HAP-1 (cell line): ENCODE measurements around the gene RANBP3.
"Not testable (repeated sequence)": the region's sequence is repeated elsewhere in the genome, so short reads cannot be mapped to it uniquely, and the experiment has no call there.

Experiments used
- DNase-seq, 2 experiments: peaks; one replicate each; pipeline ENCODE4 v3.0.0-alpha.2; 2016 to 2020; ENCODE audit warnings: low spot score in 2 of 2
- H3K27me3 ChIP-seq: fragments of 250-450 bp; sonication (Bioruptor Pico); 2 replicates; pipeline ENCODE4 v1.5.1; 2020; ENCODE audit warnings: low read depth, mild to moderate bottlenecking, moderate library complexity
- H3K36me3 ChIP-seq: fragments of 250-450 bp; sonication (Bioruptor Pico); replicated peaks from 2 replicates; pipeline ENCODE4 v1.5.1; 2020; ENCODE audit warnings: mild to moderate bottlenecking
- H3K4me1 ChIP-seq: fragments of 250-450 bp; sonication (Bioruptor Pico); 2 replicates; pipeline ENCODE4 v1.5.1; 2020; ENCODE audit warnings: mild to moderate bottlenecking
- H3K4me3 ChIP-seq: fragments of 250-450 bp; sonication (Bioruptor Pico); 2 replicates; pipeline ENCODE4 v1.5.1; 2020; ENCODE audit warnings: mild to moderate bottlenecking, moderate library complexity
- H3K9me3 ChIP-seq: fragments of 250-450 bp; sonication (Bioruptor Pico); 2 replicates; pipeline ENCODE4 v1.5.1; 2020; ENCODE audit warnings: mild to moderate bottlenecking, moderate library complexity
- in situ Hi-C: fragments of 300-500 bp; cut with MboI; formaldehyde crosslinking; loops from 3 replicates; pipeline ENCODE4 v1.14.3; 2020; ENCODE audit warnings: low sequenced_read_pairs, inconsistent platforms, mixed read lengths

RANBP3 gene

DNA sequence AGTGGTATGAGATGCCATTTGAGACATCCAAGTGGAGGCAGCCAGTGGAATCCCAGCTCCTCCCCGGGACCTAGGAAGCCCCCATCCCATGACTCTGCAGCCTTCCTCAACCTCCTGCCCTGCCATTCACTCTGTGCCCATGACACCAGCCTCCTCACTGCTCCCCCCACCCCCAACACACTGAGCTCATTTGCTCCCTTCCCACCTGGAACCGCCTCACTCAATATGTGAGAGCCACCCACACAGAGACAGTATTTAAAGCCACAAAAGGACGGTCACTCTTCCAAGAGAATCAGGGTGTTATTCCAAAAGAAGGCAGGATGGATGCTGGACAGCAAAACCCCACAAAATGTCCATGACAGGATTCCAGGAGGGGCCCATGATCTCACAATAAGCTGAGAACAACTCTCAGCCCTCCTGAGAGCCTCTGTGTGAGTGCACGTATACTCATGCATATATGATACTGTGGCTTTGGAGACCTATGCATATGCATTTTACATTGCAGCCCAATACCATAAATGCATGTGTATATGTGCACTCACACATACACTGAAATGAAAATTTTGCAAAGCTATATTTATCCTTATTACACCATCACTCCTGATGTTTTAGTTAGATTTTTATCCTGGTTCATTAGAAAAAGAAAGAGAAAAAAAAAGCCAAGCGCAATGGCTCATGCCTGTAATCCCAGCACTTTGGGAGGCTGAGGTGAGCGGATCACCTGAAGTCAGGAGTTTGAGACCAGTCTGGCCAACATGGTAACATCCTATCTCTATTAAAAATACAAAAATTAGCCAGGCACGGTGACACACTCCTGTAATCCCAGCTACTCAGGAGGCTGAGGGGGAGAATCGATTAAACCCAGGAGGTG, 10.8 kb upstream of the RANBP3 start:
- H3K9me3 ChIP-seq, result no peaks in the 10 kb centered on the region
- in situ Hi-C loops, result no loop called here
- peak in 1 of 2 experiments; percentile 39 for DNase-seq
- H3K36me3 ChIP-seq, result no peaks in the 10 kb centered on the region
- H3K4me3 ChIP-seq, result no peak overlapping the region
- H3K4me1 ChIP-seq, result peaks cover 4% of the 10 kb centered on the region
- no peaks in the 10 kb centered on the region for H3K27me3 ChIP-seq

DNA sequence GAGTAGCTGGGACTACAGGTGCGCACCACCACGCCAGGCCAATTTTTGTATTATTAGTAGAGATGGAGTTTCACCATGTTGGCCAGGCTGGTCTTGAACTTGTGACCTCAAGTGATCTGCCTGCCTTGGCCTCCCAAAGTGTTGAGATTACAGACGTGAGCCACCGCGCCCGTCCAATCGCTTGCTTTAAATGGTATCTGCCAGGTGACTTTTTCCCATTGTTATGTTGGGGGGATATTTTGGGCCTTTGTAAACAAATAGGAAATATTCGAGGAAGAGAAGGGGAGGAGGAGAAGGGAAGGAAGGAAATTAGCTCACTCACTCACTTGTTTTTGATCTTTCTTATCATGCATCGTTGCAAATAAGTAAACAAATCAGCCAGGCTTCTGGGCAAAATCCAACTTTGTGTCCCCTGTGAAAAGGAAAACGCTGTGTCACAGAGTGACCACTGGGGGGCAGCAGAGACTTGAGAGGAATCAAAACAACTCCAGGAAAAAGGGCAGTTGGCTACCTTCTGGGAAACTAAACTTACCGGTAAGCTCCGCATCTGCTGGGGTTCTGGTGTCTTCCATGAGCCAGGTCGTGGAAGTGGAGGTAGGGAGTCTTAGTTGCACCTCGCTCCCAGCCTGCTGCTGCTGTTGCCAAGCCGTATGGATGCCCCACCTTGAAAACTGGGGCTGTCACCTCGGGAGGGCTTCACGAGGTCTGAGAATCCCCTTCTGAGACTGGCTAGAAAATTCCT, 9.3 kb upstream of the RANBP3 start:
- in situ Hi-C loops, result no loop called here
- H3K27me3 ChIP-seq, result no peaks in the 10 kb centered on the region
- peak; percentile 59 to 85 for DNase-seq
- no peaks in the 10 kb centered on the region for H3K9me3 ChIP-seq
- H3K4me1 ChIP-seq, result peaks cover 10% of the 10 kb centered on the region
- H3K36me3 ChIP-seq, result no peaks in the 10 kb centered on the region
- no peak overlapping the region for H3K4me3 ChIP-seq

DNA sequence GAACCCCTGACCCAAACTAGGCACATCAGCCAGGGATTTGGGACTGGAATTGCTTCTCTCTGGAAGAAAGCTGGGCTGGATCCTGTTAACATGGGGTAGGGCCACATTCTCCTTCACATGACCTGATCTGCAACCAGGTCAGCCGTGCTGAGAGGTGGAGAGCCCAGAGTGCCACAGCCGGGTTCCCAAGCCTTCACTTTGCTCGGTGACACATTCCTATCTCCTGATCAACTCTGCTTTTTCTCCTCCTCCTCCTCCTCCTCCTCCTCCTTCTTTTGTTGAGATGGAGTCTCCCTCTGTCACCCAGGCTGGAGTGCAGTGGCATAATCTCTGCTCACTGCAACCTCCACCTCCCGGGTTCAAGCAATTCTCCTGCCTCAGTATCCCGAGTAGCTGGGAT, 7.9 kb upstream of the RANBP3 start:
- H3K27me3 ChIP-seq, in situ Hi-C loops, DNase-seq, H3K9me3 ChIP-seq, H3K4me3 ChIP-seq, H3K36me3 ChIP-seq: not testable (repeated sequence)
- H3K4me1 ChIP-seq, result peaks cover 10% of the 10 kb centered on the region

DNA sequence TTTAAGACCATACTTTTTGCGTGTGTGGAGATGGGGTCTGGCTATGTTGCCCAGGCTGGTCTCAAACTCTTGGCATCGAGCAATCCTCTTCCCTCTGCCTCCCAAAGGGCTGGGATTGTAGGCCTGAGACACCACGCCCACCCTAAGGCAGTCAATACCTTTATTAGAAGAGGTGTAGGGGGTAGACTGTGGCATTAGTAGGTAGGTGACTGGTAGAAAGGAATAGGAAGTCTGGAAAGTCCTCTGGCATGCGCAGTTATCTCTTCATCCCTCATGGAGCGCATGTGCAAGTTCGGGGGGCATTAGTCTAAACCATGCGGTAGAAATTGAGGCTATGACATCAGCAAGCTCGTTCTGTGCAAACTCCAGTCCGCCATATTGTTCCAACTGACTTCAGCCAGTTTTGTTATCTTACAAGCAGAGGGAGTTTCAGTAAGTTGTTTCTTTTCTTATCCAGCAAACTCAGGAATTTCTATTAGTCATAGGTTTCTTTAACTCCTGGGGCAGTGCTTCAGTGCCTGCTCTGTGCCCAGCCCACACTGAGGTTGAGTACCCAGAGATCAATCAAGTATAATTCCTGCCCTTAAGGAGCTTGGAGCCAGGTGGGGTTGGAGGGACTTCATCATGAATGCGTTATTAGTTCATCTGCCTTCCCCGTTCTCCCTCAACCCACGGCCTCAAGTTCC, 7.3 kb upstream of the RANBP3 start:
- no peaks in the 10 kb centered on the region for H3K27me3 ChIP-seq
- H3K4me1 ChIP-seq, result peaks cover 13% of the 10 kb centered on the region
- no peaks in the 10 kb centered on the region for H3K9me3 ChIP-seq
- no peak overlapping the region for H3K4me3 ChIP-seq
- H3K36me3 ChIP-seq, result peaks cover 2% of the 10 kb centered on the region; the same call in 1 of the 2 replicates
- no peak for DNase-seq
- in situ Hi-C loops, result no loop called here

DNA sequence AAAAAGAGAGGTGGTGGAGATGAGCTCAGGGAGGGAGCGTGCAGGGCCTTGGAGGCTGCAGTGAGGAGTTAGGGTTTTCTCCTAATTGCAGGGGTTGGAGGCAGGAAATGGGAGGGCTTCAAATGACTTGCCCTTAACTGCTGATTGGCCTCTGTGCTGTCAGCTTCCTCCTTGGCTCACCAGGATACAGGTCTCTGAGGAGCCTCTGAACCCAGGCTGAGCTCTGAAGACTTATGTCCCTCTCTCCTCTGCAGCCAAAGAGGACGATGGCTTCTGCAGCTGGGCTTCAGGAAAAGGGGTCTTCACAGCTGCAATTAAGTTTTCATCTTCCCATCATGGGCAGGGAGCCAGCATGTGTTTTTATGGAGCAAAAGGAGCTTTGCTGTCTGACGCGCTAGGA, 6.7 kb upstream of the RANBP3 start:
- peaks cover 2% of the 10 kb centered on the region; the same call in 1 of the 2 replicates for H3K36me3 ChIP-seq
- H3K4me3 ChIP-seq, result no peak overlapping the region
- no peak for DNase-seq
- H3K27me3 ChIP-seq, result no peaks in the 10 kb centered on the region
- no peaks in the 10 kb centered on the region for H3K9me3 ChIP-seq
- in situ Hi-C loops, result no loop called here
- H3K4me1 ChIP-seq, result peaks cover 16% of the 10 kb centered on the region

DNA sequence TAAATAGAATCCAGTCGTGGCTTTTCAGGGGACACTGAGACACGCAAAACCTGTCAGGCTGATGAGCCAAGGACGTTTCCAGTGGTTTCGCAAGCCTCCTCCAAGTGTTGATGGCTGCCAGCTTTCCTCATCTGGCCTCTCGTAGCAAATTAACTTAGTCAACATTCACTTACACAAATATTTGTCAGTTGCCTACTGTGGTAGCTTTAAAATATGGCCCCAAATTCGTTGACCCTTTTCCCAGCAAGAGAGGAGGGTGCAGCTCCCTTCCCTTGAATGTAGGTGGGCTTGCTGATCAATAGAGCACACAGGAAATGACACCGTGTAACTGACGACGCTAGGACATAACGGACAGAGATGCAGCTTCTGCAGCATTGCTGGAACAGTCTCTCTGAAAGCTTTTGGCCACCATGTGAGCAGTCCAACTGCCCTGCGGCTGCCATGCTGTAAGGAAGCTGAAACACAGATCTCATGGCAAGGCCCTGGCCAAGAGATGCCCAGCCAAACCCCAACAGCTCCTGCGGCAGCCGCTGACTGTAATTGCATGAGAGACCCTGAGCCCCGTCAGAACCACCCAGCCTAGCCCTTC, 5.5 kb upstream of the RANBP3 start:
- DNase-seq, result no peak
- Histone ChIP-seq H3K36me3 (peaks cover 2% of the 10 kb centered on the region; the same call in 1 of the 2 replicates), H3K9me3 (no peaks in the 10 kb centered on the region), H3K4me1 (peaks cover 22% of the 10 kb centered on the region), H3K27me3 (no peaks in the 10 kb centered on the region), H3K4me3 (no peak overlapping the region)
- in situ Hi-C loops, result no loop called here

GRCh38 chr19:5978606-5979552, 939 bp upstream of the RANBP3 start:
- DNase-seq, result peak in 1 of 2 experiments; percentile 37
- in situ Hi-C loops, result no loop called here
- peaks cover 30% of the 10 kb centered on the region for H3K4me1 ChIP-seq
- H3K36me3 ChIP-seq, result peaks cover 21% of the 10 kb centered on the region
- peak overlapping the region; percentile 98 for H3K4me3 ChIP-seq
- H3K27me3 ChIP-seq, result no peaks in the 10 kb centered on the region
- no peaks in the 10 kb centered on the region for H3K9me3 ChIP-seq

GRCh38 chr19:5977222-5977784, 637 bp downstream of the RANBP3 start:
- peaks cover 24% of the 10 kb centered on the region for H3K4me1 ChIP-seq

GRCh38 chr19:5976768-5977167, 1.2 kb downstream of the RANBP3 start:
- no peak for DNase-seq
- Histone ChIP-seq H3K4me3 (peak overlapping the region; percentile 98), H3K27me3 (no peaks in the 10 kb centered on the region), H3K36me3 (peaks cover 27% of the 10 kb centered on the region), H3K9me3 (no peaks in the 10 kb centered on the region), H3K4me1 (peaks cover 24% of the 10 kb centered on the region)
- in situ Hi-C loops, result no loop called here

More at GRCh38 chr19:5977222-5977784, 637 bp downstream of the RANBP3 start:
- in situ Hi-C loops, result no loop called here
- H3K4me3 ChIP-seq, result peak overlapping the region; percentile 98
- H3K36me3 ChIP-seq, result peaks cover 27% of the 10 kb centered on the region
- no peaks in the 10 kb centered on the region for H3K9me3 ChIP-seq
- H3K27me3 ChIP-seq, result no peaks in the 10 kb centered on the region
- DNase-seq, result no peak

GRCh38 chr19:5975388-5975728, 2.6 kb downstream of the RANBP3 start:
- DNase-seq, result no peak
- in situ Hi-C loops, result no loop called here
- no peak overlapping the region for H3K4me3 ChIP-seq
- peaks cover 22% of the 10 kb centered on the region for H3K4me1 ChIP-seq
- H3K27me3 ChIP-seq, result no peaks in the 10 kb centered on the region
- H3K36me3 ChIP-seq, result peaks cover 26% of the 10 kb centered on the region
- H3K9me3 ChIP-seq, result no peaks in the 10 kb centered on the region

DNA sequence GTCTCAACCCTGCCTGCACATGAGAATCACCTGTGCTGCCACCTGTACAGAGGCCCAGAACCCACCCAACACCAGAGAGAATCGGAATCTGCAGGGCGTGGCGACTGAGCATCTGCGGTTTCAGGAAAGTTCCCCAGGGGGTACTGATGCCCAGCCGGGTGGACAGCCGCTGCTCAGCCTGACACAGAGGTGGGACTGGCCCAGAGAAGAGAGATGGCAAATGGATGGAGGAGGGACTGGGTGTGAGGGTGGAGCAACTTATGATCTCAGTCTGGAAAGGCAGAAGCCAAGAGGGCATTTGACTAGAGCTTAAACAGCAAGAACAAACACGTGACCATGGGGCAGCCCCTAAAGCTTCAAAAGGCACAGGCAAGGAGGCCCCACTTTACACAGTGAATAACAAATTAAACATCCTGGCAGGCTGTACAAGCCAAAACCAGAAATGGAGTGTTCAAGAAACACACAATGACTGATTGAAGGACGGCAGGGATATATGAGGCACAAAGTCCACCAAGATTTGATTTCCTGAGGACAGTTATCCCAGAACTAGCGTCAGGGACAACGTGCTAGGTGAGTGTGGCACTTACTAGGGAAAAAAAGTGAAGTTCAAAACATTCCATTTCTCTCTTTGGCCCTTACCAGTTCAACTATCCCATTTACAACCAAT, 3.1 kb downstream of the RANBP3 start:
- in situ Hi-C loops, result no loop called here
- peaks cover 16% of the 10 kb centered on the region for H3K4me1 ChIP-seq
- DNase-seq, result no peak
- peaks cover 25% of the 10 kb centered on the region for H3K36me3 ChIP-seq
- H3K27me3 ChIP-seq, result no peaks in the 10 kb centered on the region
- no peaks in the 10 kb centered on the region for H3K9me3 ChIP-seq
- no peak overlapping the region for H3K4me3 ChIP-seq
